Spleen (tissue), 11 donors: ENCODE results near the gene DLX4. TPM values are rescaled to one million over a fixed set of nuclear protein-coding genes. Genes with fewer than 3 reads are reported as not detected.

Experiments
- DNase-seq: peaks from one replicate; pipeline ENCODE4 v3.0.0-alpha.2; 2020
- H3K27ac ChIP-seq, 8 donors: fragments of 200-600 bp; sonication (generic) in 7 of 8; 1 replicate in 4 of 8; 2 replicates in 4 of 8; pipeline versions ENCODE4 v1.5.0 to v1.8.0; 2016 to 2021; ENCODE audit warnings: inconsistent platforms in 4 of 8, mild to moderate bottlenecking in 4 of 8, moderate library complexity in 1 of 8
- H3K27me3 ChIP-seq, 7 donors: fragments of 200-600 bp; sonication (generic) in 6 of 7; replicated peaks in 1 of 7; 1 replicate in 4 of 7; 2 replicates in 3 of 7; pipeline versions ENCODE4 v1.5.0 to v1.8.0; 2016 to 2021; ENCODE audit warnings: inconsistent platforms in 3 of 7, mild to moderate bottlenecking in 1 of 7
- H3K36me3 ChIP-seq, 6 donors: fragments of 200-600 bp; sonication (generic) in 5 of 6; 1 replicate in 4 of 6; 2 replicates in 2 of 6; pipeline versions ENCODE4 v1.5.0 to v1.8.0; 2016 to 2021; ENCODE audit warnings: inconsistent platforms in 2 of 6
- H3K4me1 ChIP-seq, 6 donors: fragments of 200-600 bp; sonication (generic) in 5 of 6; 1 replicate in 3 of 6; 2 replicates in 3 of 6; pipeline versions ENCODE4 v1.5.0 to v1.8.0; 2016 to 2021; ENCODE audit warnings: inconsistent platforms in 3 of 6
- H3K4me3 ChIP-seq, 8 donors: fragments of 200-600 bp; sonication (generic) in 7 of 8; 1 replicate in 4 of 8; 2 replicates in 4 of 8; pipeline versions ENCODE4 v1.5.0 to v1.8.0; 2016 to 2021; ENCODE audit warnings: inconsistent platforms in 4 of 8, mild to moderate bottlenecking in 4 of 8, moderate library complexity in 2 of 8
- H3K9me3 ChIP-seq, 8 donors: fragments of 200-600 bp; sonication (generic) in 7 of 8; 1 replicate in 4 of 8; 2 replicates in 4 of 8; pipeline versions ENCODE4 v1.5.0 to v1.8.0; 2016 to 2021; ENCODE audit warnings: inconsistent platforms in 4 of 8
- POLR2A ChIP-seq, 3 donors: fragments of 450-650 bp; IDR thresholded peaks; one replicate each; pipeline ENCODE4 v1.5.1; 2017; ENCODE audit warnings: antibody characterized with exemption in 3 of 3, mild to moderate bottlenecking in 1 of 3
- POLR2AphosphoS5 ChIP-seq, 3 donors: sonication (generic); formaldehyde crosslinking; IDR thresholded peaks; one replicate each; pipeline ENCODE4 v1.5.1; 2017; ENCODE audit warnings: antibody characterized with exemption in 3 of 3
- WGBS, 5 donors: extraction: QIAGEN DNeasy Blood & Tissue Kit in 3 of 5; methylation state at CpG; one replicate each; pipeline versions ENCODE4 v1.1.5 to v1.1.7; 2013 to 2018; 5-methylcytosine and 5-hydroxymethylcytosine counted together
- intact Hi-C: fragments of 100-400 bp; cut with DNase I; formaldehyde crosslinking; loops from one replicate; pipeline ENCODE4 v1.15.0; 2023; ENCODE audit warnings: low total_unique reads
- polyA plus RNA-seq, 3 donors: library from polyadenylated mRNA; stranded (reverse); fragments of 200-250 nt; gene quantifications; one replicate each; pipeline ENCODE4 v1.2.1, GENCODE V29; 2013
- total RNA-seq, 7 donors: library from RNA; depleted of rRNA in 3 of 7; stranded (reverse); fragments of >200 nt in 3 of 7; fragmentation: NEBNext Ultra II Directional in 4 of 7; extraction: Animal tissue kit (Norgen Biotek cat#: 25700) in 4 of 7; gene quantifications; one replicate each; pipeline versions ENCODE4 v1.1.0 to v1.2.1, GENCODE V29; 2016 to 2021
- TF ChIP-seq, protein P1 (sequence below), 11 experiments: fragments of 200-600 bp in 7 of 11; fragments of 450-650 bp in 4 of 11; sonication (generic) in 4 of 11; IDR thresholded peaks in 8 of 11; conservative IDR thresholded peaks in 3 of 11; 1 replicate in 7 of 11; 2 replicates in 4 of 11; pipeline versions ENCODE4 v1.4.0 to v1.8.0; 2016 to 2021; ENCODE audit warnings: antibody characterized with exemption in 11 of 11, inconsistent platforms in 4 of 11, mild to moderate bottlenecking in 1 of 11
- donor health status: healthy with polysubstance abuse.
- donor health status: DM: no; HTN: no; CAD: no; lungs with moderate emphysema.
- donor health status: DM: no; HTN: no; CAD: no.
- donor health status: Bipolar disorder and iron deficiency.
- donor health status: healthy.
- donor health status: DM: no; HTN: no; CAD: no.
- donor health status: DM: yes; HTN: yes; CAD: no.

Gene DLX4
- total and polyA plus RNA-seq, 10 donors: 0.09 to 1.1 (median 0.31) TPM; not detected in 2

DNA sequence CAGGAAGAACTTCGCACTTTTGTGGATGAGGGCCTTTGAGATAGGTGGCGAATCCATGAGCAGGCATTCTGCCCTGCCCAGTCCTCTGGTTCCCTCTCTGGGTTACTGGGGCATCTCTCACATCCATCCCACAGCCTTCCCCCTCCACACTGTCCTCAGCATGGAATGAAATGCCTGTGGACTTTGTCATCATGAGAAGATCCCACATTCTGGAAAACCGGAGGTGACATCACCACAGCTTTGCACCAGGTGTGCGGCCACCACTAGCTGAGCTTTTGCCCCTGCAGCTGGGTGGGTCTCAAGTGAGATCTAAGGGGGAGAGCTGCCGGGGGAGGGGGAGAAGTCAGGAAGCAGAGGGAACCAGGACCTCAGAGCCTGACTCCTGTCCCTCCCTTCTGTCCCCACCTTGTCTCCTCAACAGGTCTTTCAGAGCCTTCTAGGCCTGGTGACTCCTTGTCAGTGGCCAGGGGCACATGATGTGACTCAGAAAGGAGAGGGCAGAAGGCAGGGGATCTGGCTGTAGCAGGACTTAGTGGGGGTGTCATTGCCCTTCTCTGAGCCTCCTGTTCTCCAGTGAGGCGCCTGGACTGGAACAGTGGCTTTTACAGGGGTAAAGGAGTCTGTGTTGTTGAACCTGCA lies 40.0 kb upstream of the DLX4 start:
- TF ChIP-seq POLR2AphosphoS5 (IDR thresholded peaks at IDR 0.05): no peak
- no peak for TF ChIP-seq POLR2A (IDR thresholded peaks at IDR 0.05)
- TF ChIP-seq, protein P1, sequence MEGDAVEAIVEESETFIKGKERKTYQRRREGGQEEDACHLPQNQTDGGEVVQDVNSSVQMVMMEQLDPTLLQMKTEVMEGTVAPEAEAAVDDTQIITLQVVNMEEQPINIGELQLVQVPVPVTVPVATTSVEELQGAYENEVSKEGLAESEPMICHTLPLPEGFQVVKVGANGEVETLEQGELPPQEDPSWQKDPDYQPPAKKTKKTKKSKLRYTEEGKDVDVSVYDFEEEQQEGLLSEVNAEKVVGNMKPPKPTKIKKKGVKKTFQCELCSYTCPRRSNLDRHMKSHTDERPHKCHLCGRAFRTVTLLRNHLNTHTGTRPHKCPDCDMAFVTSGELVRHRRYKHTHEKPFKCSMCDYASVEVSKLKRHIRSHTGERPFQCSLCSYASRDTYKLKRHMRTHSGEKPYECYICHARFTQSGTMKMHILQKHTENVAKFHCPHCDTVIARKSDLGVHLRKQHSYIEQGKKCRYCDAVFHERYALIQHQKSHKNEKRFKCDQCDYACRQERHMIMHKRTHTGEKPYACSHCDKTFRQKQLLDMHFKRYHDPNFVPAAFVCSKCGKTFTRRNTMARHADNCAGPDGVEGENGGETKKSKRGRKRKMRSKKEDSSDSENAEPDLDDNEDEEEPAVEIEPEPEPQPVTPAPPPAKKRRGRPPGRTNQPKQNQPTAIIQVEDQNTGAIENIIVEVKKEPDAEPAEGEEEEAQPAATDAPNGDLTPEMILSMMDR (IDR thresholded peaks at IDR 0.05 in 8 of 11, conservative IDR thresholded peaks at IDR 0.05 in 3 of 11): no peak
- WGBS, 5 donors: 75 to 86% (median 78%) methylated on average over 6 of the region's 6 CpGs
- intact Hi-C loops: no loop called here
- Histone ChIP-seq H3K9me3 (no peaks in the 10 kb centered on the region), H3K4me1 (no peaks in the 10 kb centered on the region), H3K4me3 (no peak overlapping the region), H3K27ac (no peak overlapping the region), H3K36me3 (no peaks in the 10 kb centered on the region), H3K27me3 (peaks cover 0 to 93% (median 20%) of the 10 kb centered on the region in 7 donors)
- no peak for DNase-seq

DNA sequence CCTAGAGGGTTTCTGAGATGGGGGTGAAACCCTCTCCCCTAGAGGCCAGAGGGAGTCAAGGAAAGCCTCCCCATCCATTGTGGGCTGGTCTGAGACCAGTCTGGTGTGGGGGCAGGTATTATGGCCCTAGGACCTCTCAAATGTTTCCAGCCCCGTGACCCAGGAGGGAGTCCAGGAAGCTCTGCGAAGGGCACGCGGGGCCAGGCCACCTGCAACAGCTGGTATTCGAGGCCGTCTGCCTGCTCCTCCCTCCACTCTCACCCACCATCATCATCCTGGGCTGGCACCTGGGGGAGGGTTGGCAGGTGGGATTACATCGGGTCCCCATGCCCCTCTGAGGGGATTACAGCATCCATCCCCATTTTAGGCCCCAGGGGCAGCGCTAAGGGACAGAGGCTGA lies 38.1 kb upstream of the DLX4 start:
- intact Hi-C loops: no loop called here
- DNase-seq: no peak

DNA sequence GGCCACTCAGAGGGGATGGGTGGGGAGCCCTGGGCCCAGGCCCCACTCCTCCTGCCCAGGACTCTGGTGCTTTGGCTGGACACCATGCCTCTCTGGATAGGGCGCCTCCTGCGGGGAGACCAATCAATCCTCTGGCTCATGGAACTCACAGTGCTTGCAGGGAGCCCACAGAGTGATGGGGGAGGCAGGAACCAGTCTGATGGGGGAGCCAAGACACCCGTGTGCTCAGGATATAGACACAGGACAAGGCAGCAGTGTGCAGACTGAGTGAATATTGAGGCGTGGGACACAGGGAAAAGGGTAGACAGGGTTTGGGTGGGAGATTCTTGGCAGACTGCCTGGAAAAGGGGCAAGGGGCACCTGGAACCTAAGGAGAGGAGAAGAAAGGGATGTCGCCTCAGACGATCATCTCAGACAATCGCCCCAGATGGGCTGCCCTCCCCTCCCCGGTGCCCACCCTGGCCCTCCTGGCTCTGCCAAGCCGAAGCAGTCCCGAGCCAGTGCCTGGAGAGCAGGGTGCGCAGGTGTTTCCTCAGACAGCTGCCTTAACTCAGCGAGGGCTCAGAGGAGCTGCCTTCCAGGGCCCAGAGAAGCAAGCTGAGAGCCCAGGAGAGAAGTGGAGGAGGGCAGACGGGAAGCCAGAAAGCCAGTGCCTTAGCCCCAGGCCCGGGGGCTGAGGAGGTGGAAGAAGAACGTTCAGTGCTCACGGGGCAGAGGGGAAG lies 37.4 kb upstream of the DLX4 start:
- 27 to 45% (median 35%) methylated on average over 16 of the region's 16 CpGs for WGBS, 5 donors
- H3K27me3 ChIP-seq: peaks cover 0 to 97% (median 20%) of the 10 kb centered on the region in 7 donors
- no peak overlapping the region for H3K27ac ChIP-seq
- H3K4me3 ChIP-seq: no peak overlapping the region
- no peak for DNase-seq
- no peak for TF ChIP-seq POLR2AphosphoS5 (IDR thresholded peaks at IDR 0.05)
- TF ChIP-seq, protein P1 (IDR thresholded peaks at IDR 0.05 in 8 of 11, conservative IDR thresholded peaks at IDR 0.05 in 3 of 11): no peak
- H3K9me3 ChIP-seq: no peaks in the 10 kb centered on the region
- no peaks in the 10 kb centered on the region for H3K36me3 ChIP-seq
- intact Hi-C loops: no loop called here
- H3K4me1 ChIP-seq: no peaks in the 10 kb centered on the region

More for the DNA sequence above, 38.1 kb upstream of the DLX4 start:
- H3K27me3 ChIP-seq: peaks cover 0 to 98% (median 20%) of the 10 kb centered on the region in 7 donors
- TF ChIP-seq, protein P1 (IDR thresholded peaks at IDR 0.05 in 8 of 11, conservative IDR thresholded peaks at IDR 0.05 in 3 of 11): no peak
- no peak for TF ChIP-seq POLR2AphosphoS5 (IDR thresholded peaks at IDR 0.05)
- TF ChIP-seq POLR2A (IDR thresholded peaks at IDR 0.05): no peak
- H3K9me3 ChIP-seq: no peaks in the 10 kb centered on the region
- no peaks in the 10 kb centered on the region for H3K36me3 ChIP-seq
- 70 to 89% (median 77%) methylated on average over 5 to 8 of the region's 8 CpGs for WGBS, 5 donors
- H3K4me1 ChIP-seq: no peaks in the 10 kb centered on the region
- no peak overlapping the region for H3K4me3 ChIP-seq
- no peak overlapping the region for H3K27ac ChIP-seq

DNA sequence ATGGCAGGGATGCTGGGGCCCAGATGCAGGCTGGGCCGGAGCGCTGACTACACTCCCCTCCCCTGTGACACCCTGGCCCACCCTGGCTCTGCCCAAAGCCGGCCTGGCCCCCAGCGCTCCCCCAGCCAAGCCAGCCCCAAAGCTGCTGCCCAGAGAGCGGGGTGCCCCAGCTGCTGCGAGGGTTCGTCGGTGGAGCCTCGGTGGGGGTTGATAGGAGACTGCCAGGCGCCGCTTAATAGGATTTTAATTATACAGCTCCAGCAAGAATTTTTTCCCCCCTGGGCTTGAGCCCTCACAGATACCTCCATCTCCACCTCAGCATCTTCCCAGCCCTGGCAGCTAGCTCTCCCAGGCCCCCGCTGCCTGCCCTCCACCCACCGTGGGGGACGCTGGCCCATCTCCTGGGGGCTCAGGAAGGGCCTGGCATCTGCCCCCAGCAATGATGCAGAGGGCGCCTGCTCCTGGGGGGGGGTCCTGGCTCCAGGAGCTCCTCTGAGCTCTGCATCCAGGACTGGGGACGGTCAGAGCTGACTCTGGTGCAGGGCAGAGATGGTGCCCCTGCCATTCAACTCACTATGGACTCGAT lies 36.8 kb upstream of the DLX4 start:
- no peaks in the 10 kb centered on the region for H3K4me1 ChIP-seq
- H3K36me3 ChIP-seq: no peaks in the 10 kb centered on the region
- no peak overlapping the region for H3K4me3 ChIP-seq
- H3K27me3 ChIP-seq: peaks cover 0 to 92% (median 20%) of the 10 kb centered on the region in 7 donors
- TF ChIP-seq POLR2A (IDR thresholded peaks at IDR 0.05) (no peak), POLR2AphosphoS5 (IDR thresholded peaks at IDR 0.05) (no peak)
- TF ChIP-seq, protein P1 (IDR thresholded peaks at IDR 0.05 in 8 of 11, conservative IDR thresholded peaks at IDR 0.05 in 3 of 11): no peak
- no peaks in the 10 kb centered on the region for H3K9me3 ChIP-seq
- no peak overlapping the region for H3K27ac ChIP-seq
- intact Hi-C loops: no loop called here
- 77 to 84% (median 79%) methylated on average over 10 to 17 of the region's 17 CpGs for WGBS, 5 donors
- DNase-seq: no peak
